HTR-8/SVneo (cell line): ENCODE data around the gene EPX.

Experiments used
- DNase-seq: peaks from one replicate; pipeline ENCODE4 v3.0.0; 2011; ENCODE audit warnings: low spot score, mixed read lengths; ENCODE audit not compliant: insufficient read length
- FAIRE-seq: peaks from 2 replicates; lab custom pipeline; 2011; peaks lifted over from hg19 to GRCh38; lab: Jason Lieb, UNC

Gene EPX

GRCh38 chr17:58219789-58220183 lies 27.3 kb downstream of the EPX start:
- DNase-seq (no peak), FAIRE-seq (peak; percentile 33)

- peak; percentile 82 for FAIRE-seq
- peak; percentile 86 for DNase-seq
Observed at GRCh38 chr17:58224315-58224714, 31.8 kb downstream of the EPX start.

- DNase-seq (no peak), FAIRE-seq (no peak)
Observed at GRCh38 chr17:58227733-58228132, 35.2 kb downstream of the EPX start.

GRCh38 chr17:58228679-58229078 lies 36.2 kb downstream of the EPX start:
- FAIRE-seq (no peak), DNase-seq (no peak)

GRCh38 chr17:58229384-58229783 lies 36.9 kb downstream of the EPX start:
- FAIRE-seq, result no peak
- no peak for DNase-seq

- peak; percentile 23 for FAIRE-seq
- DNase-seq, result no peak
Observed at GRCh38 chr17:58229881-58230280, 37.4 kb downstream of the EPX start.

- no peak for DNase-seq
- no peak for FAIRE-seq
Observed at GRCh38 chr17:58231641-58232040, 39.1 kb downstream of the EPX start.

GRCh38 chr17:58232707-58233156 lies 40.2 kb downstream of the EPX start:
- FAIRE-seq (peak; percentile 87), DNase-seq (peak; percentile 61)

- FAIRE-seq (no peak), DNase-seq (no peak)
Observed at GRCh38 chr17:58233543-58233942, 41.0 kb downstream of the EPX start.

- FAIRE-seq (no peak), DNase-seq (no peak)
Observed at GRCh38 chr17:58234512-58234911, 42.0 kb downstream of the EPX start.

- no peak for FAIRE-seq
- DNase-seq, result no peak
Observed at GRCh38 chr17:58235821-58236220, 43.3 kb downstream of the EPX start.

GRCh38 chr17:58236394-58236793 lies 43.9 kb downstream of the EPX start:
- peak; percentile 80 for FAIRE-seq
- no peak for DNase-seq

- FAIRE-seq, result no peak
- no peak for DNase-seq
Observed at GRCh38 chr17:58238147-58238634, 45.7 kb downstream of the EPX start, which contains the start of gene LPO. LPO (plus strand) TSS chr17:58238584; CDS start chr17:58242980, 4,396 bp downstream.

GRCh38 chr17:58239987-58240386 lies 47.5 kb downstream of the EPX start:
- no peak for DNase-seq
- FAIRE-seq, result no peak

- DNase-seq, result no peak
- peak; percentile 69 for FAIRE-seq
Observed at GRCh38 chr17:58242171-58242784, 49.8 kb downstream of the EPX start.

- DNase-seq (no peak), FAIRE-seq (no peak)
Observed at GRCh38 chr17:58244963-58245362, 52.4 kb downstream of the EPX start.

- DNase-seq, result no peak
- FAIRE-seq, result no peak
Observed at GRCh38 chr17:58245428-58246103, 53.0 kb downstream of the EPX start.

GRCh38 chr17:58246104-58246740 lies 53.7 kb downstream of the EPX start:
- no peak for FAIRE-seq
- DNase-seq, result no peak

- FAIRE-seq (no peak), DNase-seq (no peak)
Observed at GRCh38 chr17:58246781-58247180, 54.3 kb downstream of the EPX start.

- no peak for FAIRE-seq
- no peak for DNase-seq
Observed at GRCh38 chr17:58247511-58248363, 55.2 kb downstream of the EPX start.
